Measurements from ENCODE around the gene C10orf90. TPM values are rescaled to one million over a fixed set of nuclear protein-coding genes. Genes with fewer than 3 reads are reported as not detected.
A peak's percentile ranks its signal among the peaks of the same experiment; 100 is the strongest.

The C10orf90 gene
- total RNA-seq, 1 donor from 2014 or later, result under 0.01 TPM

GRCh38 chr10:126621846-126622245 is 48.6 kb downstream of the C10orf90 start:
- Histone ChIP-seq H3K9me3 (ENCODE audit: control insufficient read depth in 3 of 3, low read length in 3 of 3) (no peaks in the 10 kb centered on the region), H3K9ac (ENCODE audit: low read depth in 1 of 3, low read length in 3 of 3) (no peak overlapping the region), H3K4me1 (ENCODE audit: control insufficient read depth in 3 of 3, insufficient read depth in 3 of 3, low read length in 3 of 3) (peaks cover 6 to 10% (median 7%) of the 10 kb centered on the region in 3 donors)

GRCh38 chr10:126618466-126618865 is 52.0 kb downstream of the C10orf90 start:
- H3K36me3 ChIP-seq (ENCODE audit: control insufficient read depth in 3 of 3, insufficient read depth in 3 of 3, low read length in 3 of 3), result no peaks in the 10 kb centered on the region
- H3K4me1 ChIP-seq (ENCODE audit: control insufficient read depth in 3 of 3, insufficient read depth in 3 of 3, low read length in 3 of 3), result peaks cover 6 to 16% (median 12%) of the 10 kb centered on the region in 3 donors
- no peaks in the 10 kb centered on the region for H3K9me3 ChIP-seq (ENCODE audit: control insufficient read depth in 3 of 3, low read length in 3 of 3)
- no peak overlapping the region for H3K9ac ChIP-seq (ENCODE audit: low read depth in 1 of 3, low read length in 3 of 3)
- no peaks in the 10 kb centered on the region for H3K27me3 ChIP-seq (ENCODE audit: control insufficient read depth in 3 of 3, insufficient read depth in 3 of 3, low read length in 3 of 3)
- H3K27ac ChIP-seq (ENCODE audit: low read depth, low read length), result no peak overlapping the region
- no peak overlapping the region for H3K4me3 ChIP-seq (ENCODE audit: low read length in 3 of 3)

More at GRCh38 chr10:126621846-126622245, 48.6 kb downstream of the C10orf90 start:
- H3K27ac ChIP-seq (ENCODE audit: low read depth, low read length), result no peak overlapping the region
- H3K4me3 ChIP-seq (ENCODE audit: low read length in 3 of 3), result no peak overlapping the region
- no peaks in the 10 kb centered on the region for H3K27me3 ChIP-seq (ENCODE audit: control insufficient read depth in 3 of 3, insufficient read depth in 3 of 3, low read length in 3 of 3)
- H3K36me3 ChIP-seq (ENCODE audit: control insufficient read depth in 3 of 3, insufficient read depth in 3 of 3, low read length in 3 of 3), result no peaks in the 10 kb centered on the region

- no peaks in the 10 kb centered on the region for H3K9me3 ChIP-seq (ENCODE audit: control insufficient read depth in 3 of 3, low read length in 3 of 3)
- no peaks in the 10 kb centered on the region for H3K36me3 ChIP-seq (ENCODE audit: control insufficient read depth in 3 of 3, insufficient read depth in 3 of 3, low read length in 3 of 3)
- no peaks in the 10 kb centered on the region for H3K27me3 ChIP-seq (ENCODE audit: control insufficient read depth in 3 of 3, insufficient read depth in 3 of 3, low read length in 3 of 3)
- peaks cover 6 to 16% (median 12%) of the 10 kb centered on the region in 3 donors for H3K4me1 ChIP-seq (ENCODE audit: control insufficient read depth in 3 of 3, insufficient read depth in 3 of 3, low read length in 3 of 3)
- H3K27ac ChIP-seq (ENCODE audit: low read depth, low read length), result peak overlapping the region; percentile 2
- H3K4me3 ChIP-seq (ENCODE audit: low read length in 3 of 3), result no peak overlapping the region
- H3K9ac ChIP-seq (ENCODE audit: low read depth in 1 of 3, low read length in 3 of 3), result no peak overlapping the region
Measured at GRCh38 chr10:126617733-126618132, 52.8 kb downstream of the C10orf90 start.

- H3K9ac ChIP-seq (ENCODE audit: low read depth in 1 of 3, low read length in 3 of 3), result no peak overlapping the region
- H3K4me3 ChIP-seq (ENCODE audit: low read length in 3 of 3), result peak overlapping the region in 1 of 3 donors; percentile 14
- peak overlapping the region; percentile 2 for H3K27ac ChIP-seq (ENCODE audit: low read depth, low read length)
- H3K4me1 ChIP-seq (ENCODE audit: control insufficient read depth in 3 of 3, insufficient read depth in 3 of 3, low read length in 3 of 3), result peaks cover 6 to 16% (median 12%) of the 10 kb centered on the region in 3 donors
- H3K9me3 ChIP-seq (ENCODE audit: control insufficient read depth in 3 of 3, low read length in 3 of 3), result no peaks in the 10 kb centered on the region
- no peaks in the 10 kb centered on the region for H3K36me3 ChIP-seq (ENCODE audit: control insufficient read depth in 3 of 3, insufficient read depth in 3 of 3, low read length in 3 of 3)
- no peaks in the 10 kb centered on the region for H3K27me3 ChIP-seq (ENCODE audit: control insufficient read depth in 3 of 3, insufficient read depth in 3 of 3, low read length in 3 of 3)
Measured at GRCh38 chr10:126617208-126617607, 53.3 kb downstream of the C10orf90 start.

- Histone ChIP-seq H3K4me1 (ENCODE audit: control insufficient read depth in 3 of 3, insufficient read depth in 3 of 3, low read length in 3 of 3) (peaks cover 6 to 16% (median 12%) of the 10 kb centered on the region in 3 donors), H3K36me3 (ENCODE audit: control insufficient read depth in 3 of 3, insufficient read depth in 3 of 3, low read length in 3 of 3) (no peaks in the 10 kb centered on the region), H3K9ac (ENCODE audit: low read depth in 1 of 3, low read length in 3 of 3) (no peak overlapping the region), H3K4me3 (ENCODE audit: low read length in 3 of 3) (peak overlapping the region in 1 of 3 donors; percentile 13), H3K27ac (ENCODE audit: low read depth, low read length) (no peak overlapping the region), H3K27me3 (ENCODE audit: control insufficient read depth in 3 of 3, insufficient read depth in 3 of 3, low read length in 3 of 3) (no peaks in the 10 kb centered on the region), H3K9me3 (ENCODE audit: control insufficient read depth in 3 of 3, low read length in 3 of 3) (no peaks in the 10 kb centered on the region)
Measured at GRCh38 chr10:126616737-126617136, 53.8 kb downstream of the C10orf90 start.

- H3K27ac ChIP-seq (ENCODE audit: low read depth, low read length), result no peak overlapping the region
- H3K4me3 ChIP-seq (ENCODE audit: low read length in 3 of 3), result no peak overlapping the region
- H3K27me3 ChIP-seq (ENCODE audit: control insufficient read depth in 3 of 3, insufficient read depth in 3 of 3, low read length in 3 of 3), result no peaks in the 10 kb centered on the region
- H3K9ac ChIP-seq (ENCODE audit: low read depth in 1 of 3, low read length in 3 of 3), result no peak overlapping the region
- peaks cover 0 to under 1% (median 0%) of the 10 kb centered on the region in 3 donors for H3K4me1 ChIP-seq (ENCODE audit: control insufficient read depth in 3 of 3, insufficient read depth in 3 of 3, low read length in 3 of 3)
- H3K36me3 ChIP-seq (ENCODE audit: control insufficient read depth in 3 of 3, insufficient read depth in 3 of 3, low read length in 3 of 3), result no peaks in the 10 kb centered on the region
- no peaks in the 10 kb centered on the region for H3K9me3 ChIP-seq (ENCODE audit: control insufficient read depth in 3 of 3, low read length in 3 of 3)
Measured at GRCh38 chr10:126611303-126611702, 59.2 kb downstream of the C10orf90 start.

GRCh38 chr10:126609566-126609965 is 60.9 kb downstream of the C10orf90 start:
- Histone ChIP-seq H3K4me3 (ENCODE audit: low read length in 3 of 3) (no peak overlapping the region), H3K9ac (ENCODE audit: low read depth in 1 of 3, low read length in 3 of 3) (no peak overlapping the region), H3K36me3 (ENCODE audit: control insufficient read depth in 3 of 3, insufficient read depth in 3 of 3, low read length in 3 of 3) (no peaks in the 10 kb centered on the region), H3K27me3 (ENCODE audit: control insufficient read depth in 3 of 3, insufficient read depth in 3 of 3, low read length in 3 of 3) (no peaks in the 10 kb centered on the region), H3K27ac (ENCODE audit: low read depth, low read length) (no peak overlapping the region), H3K4me1 (ENCODE audit: control insufficient read depth in 3 of 3, insufficient read depth in 3 of 3, low read length in 3 of 3) (no peaks in the 10 kb centered on the region), H3K9me3 (ENCODE audit: control insufficient read depth in 3 of 3, low read length in 3 of 3) (no peaks in the 10 kb centered on the region)

- H3K9me3 ChIP-seq (ENCODE audit: control insufficient read depth in 3 of 3, low read length in 3 of 3), result no peaks in the 10 kb centered on the region
- no peaks in the 10 kb centered on the region for H3K36me3 ChIP-seq (ENCODE audit: control insufficient read depth in 3 of 3, insufficient read depth in 3 of 3, low read length in 3 of 3)
- no peak overlapping the region for H3K27ac ChIP-seq (ENCODE audit: low read depth, low read length)
- no peak overlapping the region for H3K4me3 ChIP-seq (ENCODE audit: low read length in 3 of 3)
- no peaks in the 10 kb centered on the region for H3K27me3 ChIP-seq (ENCODE audit: control insufficient read depth in 3 of 3, insufficient read depth in 3 of 3, low read length in 3 of 3)
- H3K4me1 ChIP-seq (ENCODE audit: control insufficient read depth in 3 of 3, insufficient read depth in 3 of 3, low read length in 3 of 3), result no peaks in the 10 kb centered on the region
- no peak overlapping the region for H3K9ac ChIP-seq (ENCODE audit: low read depth in 1 of 3, low read length in 3 of 3)
Measured at GRCh38 chr10:126599949-126600682, 70.4 kb downstream of the C10orf90 start.

GRCh38 chr10:126598009-126598408 is 72.5 kb downstream of the C10orf90 start:
- Histone ChIP-seq H3K9me3 (ENCODE audit: control insufficient read depth in 3 of 3, low read length in 3 of 3) (no peaks in the 10 kb centered on the region), H3K4me3 (ENCODE audit: low read length in 3 of 3) (no peak overlapping the region), H3K36me3 (ENCODE audit: control insufficient read depth in 3 of 3, insufficient read depth in 3 of 3, low read length in 3 of 3) (no peaks in the 10 kb centered on the region), H3K27ac (ENCODE audit: low read depth, low read length) (no peak overlapping the region), H3K9ac (ENCODE audit: low read depth in 1 of 3, low read length in 3 of 3) (no peak overlapping the region), H3K27me3 (ENCODE audit: control insufficient read depth in 3 of 3, insufficient read depth in 3 of 3, low read length in 3 of 3) (no peaks in the 10 kb centered on the region), H3K4me1 (ENCODE audit: control insufficient read depth in 3 of 3, insufficient read depth in 3 of 3, low read length in 3 of 3) (no peaks in the 10 kb centered on the region)

GRCh38 chr10:126597211-126597610 is 73.3 kb downstream of the C10orf90 start:
- H3K27me3 ChIP-seq (ENCODE audit: control insufficient read depth in 3 of 3, insufficient read depth in 3 of 3, low read length in 3 of 3), result no peaks in the 10 kb centered on the region
- peaks cover 0 to 2% (median 0%) of the 10 kb centered on the region in 3 donors for H3K9me3 ChIP-seq (ENCODE audit: control insufficient read depth in 3 of 3, low read length in 3 of 3)
- H3K36me3 ChIP-seq (ENCODE audit: control insufficient read depth in 3 of 3, insufficient read depth in 3 of 3, low read length in 3 of 3), result no peaks in the 10 kb centered on the region
- H3K4me3 ChIP-seq (ENCODE audit: low read length in 3 of 3), result no peak overlapping the region
- H3K27ac ChIP-seq (ENCODE audit: low read depth, low read length), result no peak overlapping the region
- no peaks in the 10 kb centered on the region for H3K4me1 ChIP-seq (ENCODE audit: control insufficient read depth in 3 of 3, insufficient read depth in 3 of 3, low read length in 3 of 3)
- no peak overlapping the region for H3K9ac ChIP-seq (ENCODE audit: low read depth in 1 of 3, low read length in 3 of 3)

Data from skeletal muscle tissue (tissue), 4 donors.